Measurements from ENCODE around the gene GPD1. TPM values are rescaled to one million over a fixed set of nuclear protein-coding genes. Genes with fewer than 3 reads are reported as not detected.

The GPD1 gene
- total and polyA plus RNA-seq, 9 of the 15 experiments (the other 6 are each of a cell fraction or from before 2014, with no cell fraction given) = 0.13 to 1.00 (median 0.55) TPM

- CTCF ChIA-PET (ENCODE audit: low intra/inter-chr PET ratio) = interaction anchor here (0.7 kb wide), 1 partner anchor 96 kb away, joined by 3 read pairs; no protein-coding TSS in a partner anchor
- Histone ChIP-seq H3K4me3 (no peak overlapping the region), H3K4me2 (ENCODE audit: insufficient read depth, low read length) (no peak overlapping the region), H2AFZ (ENCODE audit: low read depth, low read length) (no peak overlapping the region), H3K27me3 (ENCODE audit: control insufficient read depth in 2 of 2, insufficient read depth in 2 of 2, low read length in 2 of 2) (no peaks in the 10 kb centered on the region), H4K20me1 (replicated peaks; ENCODE audit: control insufficient read depth, insufficient read depth, low read length) (no peaks in the 10 kb centered on the region), H3K27ac (ENCODE audit: extremely low read depth, low read depth, low read length) (no peak overlapping the region), H3K4me1 (replicated peaks in 1 of 2; ENCODE audit: control insufficient read depth in 2 of 2, insufficient read depth in 2 of 2, low read length in 2 of 2) (peaks cover 6 to 14% of the 10 kb centered on the region in 2 experiments; a peak in 3 of 5 replicates), H3K9me1 (ENCODE audit: control insufficient read depth, insufficient read depth, low read length) (peaks cover 4% of the 10 kb centered on the region), H3K36me3 (ENCODE audit: control insufficient read depth, insufficient read depth, low read length) (no peaks in the 10 kb centered on the region), H3K9me3 (replicated peaks; ENCODE audit: control insufficient read depth, insufficient read depth, low read depth, low read length) (no peaks in the 10 kb centered on the region), H3K9ac (ENCODE audit: insufficient read depth in 1 of 2, low read depth in 2 of 2, low read length in 2 of 2) (no peak overlapping the region), H3K79me2 (ENCODE audit: control insufficient read depth, insufficient read depth, low read length) (peaks cover 3% of the 10 kb centered on the region; the same call in 2 of the 3 replicates)
- 12% methylated on average over 5 of the region's 5 CpGs for WGBS (ENCODE audit: insufficient coverage, low coverage, missing lambda C conversion rate)
- POLR2A ChIA-PET = no interaction called here
- no peak for DNase-seq (ENCODE audit: extremely low read depth in 1 of 4, low spot score in 3 of 4)
- in situ Hi-C loops (cut with MboI) (loop anchor here (5.0 kb wide), 1 partner anchor 98 kb away; no protein-coding TSS in a partner anchor), intact Hi-C loops (cut with micrococcal nuclease) (no loop called here)
- FAIRE-seq = no peak
- no TSS peak for BruUV-seq (replicated peaks)
- no peak for ATAC-seq
- TF ChIP-seq RB1 (IDR thresholded peaks at IDR 0.05; ENCODE audit: low read depth) (no peak), RBBP5 (IDR thresholded peaks at IDR 0.05; ENCODE audit: borderline replicate concordance, insufficient read depth, low read length, poor library complexity, severe bottlenecking) (no peak), RERE (CRISPR knock-in tag; IDR thresholded peaks at IDR 0.05; ENCODE audit: borderline replicate concordance) (no peak), REST (IDR thresholded peaks at IDR 0.05; ENCODE audit: borderline replicate concordance) (peak; percentile 77), REST (CRISPR knock-in tag; IDR thresholded peaks at IDR 0.05; ENCODE audit: low read depth) (no peak), MXI1 (IDR thresholded peaks at IDR 0.05; ENCODE audit: low read depth, low read length) (no peak), MIER1 (IDR thresholded peaks at IDR 0.05; ENCODE audit: low read depth) (0 out of 2 replicates have a peak, but pooled peaks have one; percentile 28), EHMT2 (IDR thresholded peaks at IDR 0.05) (peak; percentile 62; the same call in 1 of the 2 replicates), POLR2AphosphoS2 (IDR thresholded peaks at IDR 0.05; ENCODE audit: low read length) (no peak), SETDB1 (IDR thresholded peaks at IDR 0.05; ENCODE audit: low read length) (no peak)
Observed at GRCh38 chr12:50079771-50080170, 24.0 kb upstream of the GPD1 start.
